H54 (cell line): Measurements from ENCODE around the gene OGA.

Source experiments
- DNase-seq: peaks from one replicate; pipeline ENCODE4 v3.0.0; 2011; ENCODE audit warnings: low spot score, mixed read lengths; ENCODE audit not compliant: insufficient read length
- FAIRE-seq: peaks from 3 replicates; lab custom pipeline; 2011; peaks lifted over from hg19 to GRCh38; lab: Jason Lieb, UNC
- POLR2A ChIP-seq: IDR thresholded peaks from 2 replicates; pipeline ENCODE4 v1.6.1; 2011; ENCODE audit warnings: low read depth, mild to moderate bottlenecking, low read length

The OGA gene

DNA sequence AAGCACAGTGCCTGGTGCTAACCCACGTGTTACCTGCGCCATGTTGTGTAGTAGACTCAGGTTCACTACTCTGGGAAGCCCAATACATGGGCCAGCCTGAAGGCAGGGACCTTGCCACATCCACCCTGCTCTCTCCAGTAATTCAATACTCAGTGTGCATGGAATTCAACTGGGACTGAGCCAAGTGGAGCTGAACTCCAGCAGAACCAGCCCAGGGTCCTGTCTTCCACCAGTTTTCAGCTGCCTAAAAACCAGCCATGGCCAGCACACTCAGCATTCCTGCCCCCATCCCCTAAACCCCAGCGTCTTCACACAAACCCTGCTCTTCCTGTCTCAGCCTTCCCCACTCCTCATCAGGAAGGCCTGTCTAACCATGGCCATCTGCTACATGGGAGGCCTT, 57.7 kb downstream of the OGA start:
- DNase-seq (no peak), FAIRE-seq (no peak)
- no peak for TF ChIP-seq POLR2A

DNA sequence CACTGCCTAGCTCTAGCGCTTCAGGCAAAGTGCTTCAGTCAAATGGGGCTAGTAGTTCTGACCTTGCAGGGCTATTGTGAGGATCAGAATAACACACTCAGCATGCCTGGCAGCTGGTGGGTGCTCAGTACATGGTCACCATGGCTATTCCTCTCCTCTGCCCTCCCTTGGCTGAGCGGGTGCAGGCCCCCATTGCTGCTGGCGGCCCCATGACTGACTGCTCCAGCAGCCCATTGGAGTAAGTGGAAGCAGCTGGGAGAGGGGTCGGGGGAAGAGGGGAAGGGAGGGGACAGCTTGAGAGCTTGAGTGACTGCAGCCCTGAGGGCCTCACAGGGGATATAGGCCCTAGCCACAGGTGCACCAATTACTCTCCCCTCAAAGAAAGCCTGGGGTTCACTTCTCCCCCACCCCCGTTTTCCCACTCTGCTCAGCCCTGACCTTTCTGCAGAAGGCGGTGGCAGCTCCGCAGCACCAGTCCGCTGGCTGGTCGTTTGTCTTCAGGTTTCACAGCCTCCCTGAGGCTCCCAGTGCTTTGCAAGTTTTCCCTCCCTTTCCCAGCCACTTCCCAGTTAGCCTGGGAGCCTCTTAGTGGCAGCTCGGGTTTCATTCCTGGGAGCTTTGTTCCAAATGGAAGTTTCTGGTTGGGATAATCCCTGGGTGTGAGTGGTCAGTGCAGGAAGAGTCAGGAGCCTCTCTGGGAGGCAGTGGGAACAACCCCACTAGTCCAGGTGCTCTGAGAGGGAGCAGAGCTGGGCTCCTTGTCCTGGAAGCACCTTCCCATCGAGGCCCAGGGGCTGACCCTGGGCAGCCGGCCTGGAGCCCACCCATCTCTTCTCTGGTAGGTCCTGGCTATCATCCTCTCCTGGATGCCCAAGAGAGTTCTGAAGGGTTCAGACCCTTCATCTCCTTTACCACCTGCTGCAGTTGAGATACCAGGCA, 58.7 kb downstream of the OGA start:
- DNase-seq (no peak), FAIRE-seq (no peak)
- no peak for TF ChIP-seq POLR2A

GRCh38 chr10:101758858-101759257, 59.4 kb downstream of the OGA start:
- FAIRE-seq, result no peak
- no peak for DNase-seq
- TF ChIP-seq POLR2A, result no peak

DNA sequence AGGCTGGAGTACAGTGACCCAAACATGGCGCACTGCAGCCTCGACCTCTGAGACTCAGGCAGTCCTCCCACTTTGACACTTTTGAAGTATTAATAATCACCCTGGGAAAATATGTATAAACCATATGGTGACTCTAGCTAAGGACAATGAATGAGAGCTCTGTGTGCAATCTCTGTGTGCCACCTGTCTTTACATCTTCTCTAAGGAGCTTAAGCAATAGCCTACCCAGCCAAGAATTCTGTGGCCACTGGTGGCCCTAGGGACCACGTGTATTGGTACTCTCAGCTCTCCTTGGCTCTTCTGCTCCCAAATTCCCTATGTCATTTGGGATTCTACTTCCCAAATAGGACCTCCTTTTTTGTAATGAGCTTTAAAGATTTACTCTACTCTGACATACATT, 66.0 kb downstream of the OGA start:
- no peak for TF ChIP-seq POLR2A
- DNase-seq (no peak), FAIRE-seq (no peak)

DNA sequence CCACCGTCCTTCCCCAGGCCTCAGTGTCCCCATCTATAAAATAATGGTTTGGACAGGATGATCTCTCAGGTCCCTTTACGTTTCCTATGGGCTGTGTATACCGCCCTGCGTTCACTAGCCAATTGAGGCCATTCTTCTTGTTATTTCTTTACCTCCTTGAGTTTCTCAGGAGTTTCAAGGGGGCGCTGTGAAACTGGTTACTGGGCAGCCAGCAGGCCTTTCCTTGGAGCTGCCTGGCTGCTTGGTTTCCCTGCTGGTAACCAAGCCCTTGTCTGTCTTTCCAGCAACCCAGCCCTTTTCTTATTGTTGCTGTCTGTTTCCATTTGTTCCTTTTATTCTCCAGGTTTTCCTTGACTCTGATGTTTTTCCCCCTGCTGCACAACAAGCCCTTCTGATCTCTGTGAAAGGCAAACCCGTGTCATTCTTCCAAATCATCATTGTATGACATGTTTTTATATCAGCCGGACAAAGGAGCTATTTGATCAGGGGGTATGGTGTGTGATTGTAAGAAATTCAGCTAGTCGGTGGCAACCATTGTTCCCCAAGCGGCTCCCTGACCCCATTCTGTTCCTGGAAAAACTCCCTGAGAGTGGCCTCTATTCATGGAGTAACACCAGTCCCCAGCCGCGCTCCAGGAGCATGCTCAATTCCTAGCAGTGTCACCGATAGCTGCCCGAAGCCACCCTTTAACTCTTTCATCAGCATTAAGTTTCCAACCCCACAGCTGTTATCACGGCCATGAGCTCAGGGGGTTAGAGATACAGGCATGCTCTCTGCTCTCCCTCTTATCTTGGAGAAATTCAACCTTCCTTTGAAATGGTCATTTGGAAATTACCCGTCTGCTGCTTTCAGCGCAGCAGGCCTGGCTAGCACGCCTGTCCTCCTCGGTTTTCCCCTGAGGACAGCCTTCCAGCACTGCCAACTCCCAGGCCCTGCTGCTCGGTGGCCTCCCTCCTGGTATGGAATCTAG, 68.9 kb downstream of the OGA start:
- no peak for TF ChIP-seq POLR2A
- DNase-seq, result no peak
- no peak for FAIRE-seq

- FAIRE-seq (no peak), DNase-seq (no peak)
These were observed 69.7 kb downstream of the OGA start for GRCh38 chr10:101748496-101748895.

DNA sequence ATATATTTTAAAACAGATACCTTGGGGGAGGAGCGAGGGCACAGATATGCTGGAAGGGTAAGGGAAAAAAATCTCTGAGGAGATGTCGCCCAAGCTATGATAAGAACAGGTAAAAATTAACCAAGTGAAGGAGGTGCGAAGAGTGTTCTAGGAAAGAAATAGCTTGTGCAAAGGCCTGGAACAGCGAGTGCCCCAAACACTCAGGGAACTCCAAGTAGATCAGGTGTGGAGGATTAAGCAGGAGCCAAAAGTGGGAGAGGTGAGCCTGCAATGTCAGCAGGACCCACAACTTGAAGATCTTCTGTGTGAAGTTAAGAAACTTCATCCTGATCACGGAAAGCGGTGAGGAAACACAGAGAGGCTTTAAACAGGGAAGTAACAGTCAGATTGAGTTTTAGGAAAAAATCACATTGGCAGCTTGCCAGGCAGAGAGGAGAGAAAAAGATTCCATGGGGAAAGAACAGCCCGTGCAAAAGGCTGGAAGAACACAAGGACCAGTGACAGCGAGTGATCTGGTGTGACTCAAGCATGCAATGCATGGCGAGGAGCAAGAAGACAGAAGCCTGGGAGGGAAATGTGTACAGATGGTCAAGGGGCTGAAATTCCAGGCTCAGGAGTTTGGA, 73.1 kb downstream of the OGA start:
- no peak for TF ChIP-seq POLR2A
- FAIRE-seq, result no peak
- no peak for DNase-seq

More at GRCh38 chr10:101748496-101748895, 69.7 kb downstream of the OGA start:
- TF ChIP-seq POLR2A, result no peak

- no peak for FAIRE-seq
- TF ChIP-seq POLR2A, result no peak
- DNase-seq, result no peak
These were observed 74.0 kb downstream of the OGA start for GRCh38 chr10:101744267-101744666.

DNA sequence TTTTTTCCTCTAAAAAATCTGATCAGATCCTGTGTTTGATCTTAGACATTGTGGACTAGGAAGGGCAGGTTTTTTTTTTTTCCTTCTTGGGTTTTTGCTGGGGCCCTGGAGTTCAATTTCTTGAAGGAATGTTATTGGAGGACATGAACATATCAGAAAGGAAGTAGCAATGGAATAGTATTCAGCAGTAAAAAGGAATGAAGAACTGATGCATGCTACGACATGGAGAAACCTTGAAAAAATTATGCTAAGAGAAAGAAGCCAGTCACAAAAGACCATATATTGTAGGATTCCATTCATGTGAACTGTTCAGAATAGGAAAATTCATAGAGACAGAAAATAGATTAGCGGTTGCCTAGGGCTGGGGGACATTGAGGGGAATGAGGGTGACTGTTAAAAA, 76.3 kb downstream of the OGA start:
- no peak for TF ChIP-seq POLR2A
- DNase-seq (no peak), FAIRE-seq (no peak)

DNA sequence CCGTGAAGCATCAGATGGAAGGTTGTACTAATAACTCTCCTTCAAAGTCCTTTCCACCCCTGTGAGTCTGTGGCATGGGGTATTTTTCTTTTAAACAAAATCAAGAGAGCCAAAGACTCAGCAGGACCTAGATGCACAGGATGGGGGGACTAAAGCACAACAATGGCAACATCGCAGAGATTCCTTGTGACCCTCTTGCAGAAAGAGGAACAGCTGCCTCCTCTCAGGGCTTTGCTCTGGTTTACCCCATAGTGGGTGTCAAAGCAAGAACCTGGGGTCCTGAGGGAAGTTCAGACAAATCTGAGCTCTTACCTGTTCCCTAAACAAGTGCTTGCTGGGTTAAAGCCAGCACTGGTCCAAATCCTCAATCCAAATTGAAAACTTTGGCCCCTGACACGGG, 81.6 kb downstream of the OGA start:
- TF ChIP-seq POLR2A, result no peak
- FAIRE-seq, result no peak
- DNase-seq, result no peak
